Vagina (tissue), 2 donors: Measurements from ENCODE around the gene TCHP. TPM values are rescaled to one million over a fixed set of nuclear protein-coding genes. Genes with fewer than 3 reads are reported as not detected.

ENCODE experiments used
- DNase-seq, 2 donors: peaks; one replicate each; pipeline ENCODE4 v3.0.0-alpha.2; 2017; ENCODE audit errors: extremely low spot score in 2 of 2
- H3K27ac ChIP-seq: fragments of 200-600 bp; sonication (generic); one replicate; pipeline ENCODE4 v1.5.1; 2019
- H3K27me3 ChIP-seq: fragments of 200-600 bp; sonication (generic); one replicate; pipeline ENCODE4 v1.5.1; 2019
- H3K36me3 ChIP-seq, 2 donors: fragments of 200-600 bp; sonication (generic); one replicate each; pipeline ENCODE4 v1.5.1; 2017 to 2019
- H3K4me1 ChIP-seq: fragments of 200-600 bp; sonication (generic); one replicate; pipeline ENCODE4 v1.5.1; 2019
- H3K4me3 ChIP-seq, 2 donors: fragments of 200-600 bp; sonication (generic); 1 replicate in 1 of 2; 2 replicates in 1 of 2; pipeline ENCODE4 v1.5.1; 2016 to 2019
- H3K9me3 ChIP-seq: fragments of 200-600 bp; sonication (generic); one replicate; pipeline ENCODE4 v1.5.1; 2019
- POLR2A ChIP-seq, 2 donors: fragments of 450-650 bp; IDR thresholded peaks; one replicate each; pipeline ENCODE4 v1.6.1; 2017; ENCODE audit warnings: antibody characterized with exemption in 2 of 2, mild to moderate bottlenecking in 2 of 2, moderate library complexity in 2 of 2
- POLR2AphosphoS5 ChIP-seq, 2 donors: sonication (generic); formaldehyde crosslinking; IDR thresholded peaks; one replicate each; pipeline ENCODE4 v1.9.0; 2017; ENCODE audit warnings: antibody characterized with exemption in 2 of 2, mild to moderate bottlenecking in 2 of 2, low read depth in 1 of 2; ENCODE audit not compliant: insufficient read depth in 1 of 2
- intact Hi-C: fragments of 100-400 bp; cut with DNase I; formaldehyde crosslinking; loops from one replicate; pipeline ENCODE4 v1.15.1; 2023
- total RNA-seq: library from RNA; depleted of rRNA; stranded (reverse); fragments of >200 nt; gene quantifications from one replicate; pipeline ENCODE4 v1.2.3, GENCODE V29; 2016
- TF ChIP-seq, protein P1 (sequence below), 3 experiments: fragments of 450-650 bp in 2 of 3; fragments of 200-600 bp in 1 of 3; sonication (generic) in 1 of 3; IDR thresholded peaks; one replicate each; pipeline ENCODE4 v1.5.1; 2017 to 2019; ENCODE audit warnings: antibody characterized with exemption in 3 of 3, mild to moderate bottlenecking in 2 of 3, moderate library complexity in 2 of 3

Gene TCHP
- total RNA-seq, 1 donor from 2014 or later: 21.1 TPM

DNA sequence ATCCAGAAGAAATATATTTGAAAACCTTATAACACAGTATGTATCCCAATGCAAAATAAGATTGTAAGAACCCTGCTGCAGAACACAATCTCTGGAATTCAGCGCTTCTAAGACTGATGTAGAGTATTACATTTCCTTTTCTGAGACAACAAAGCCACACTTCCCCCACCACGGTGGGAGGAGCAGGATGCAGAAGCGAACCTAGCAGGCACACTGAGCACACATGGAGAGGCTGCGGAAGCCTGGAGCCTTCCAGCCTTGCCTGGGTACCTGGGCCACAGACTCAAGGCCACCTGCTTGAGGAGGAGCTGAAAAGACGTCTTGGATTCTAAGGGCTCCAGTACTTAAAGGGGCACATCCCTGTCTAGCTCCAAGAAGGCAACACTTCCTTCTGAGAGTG is 46.4 kb downstream of the TCHP start:
- intact Hi-C loops: no loop called here
- peaks cover 12% of the 10 kb centered on the region for H3K4me1 ChIP-seq
- H3K27ac ChIP-seq: no peak overlapping the region
- H3K27me3 ChIP-seq: no peaks in the 10 kb centered on the region
- H3K4me3 ChIP-seq: no peak overlapping the region
- no peak for DNase-seq
- peaks cover 0 to 14% of the 10 kb centered on the region in 2 donors for H3K36me3 ChIP-seq
- H3K9me3 ChIP-seq: no peaks in the 10 kb centered on the region
- TF ChIP-seq, protein P1, sequence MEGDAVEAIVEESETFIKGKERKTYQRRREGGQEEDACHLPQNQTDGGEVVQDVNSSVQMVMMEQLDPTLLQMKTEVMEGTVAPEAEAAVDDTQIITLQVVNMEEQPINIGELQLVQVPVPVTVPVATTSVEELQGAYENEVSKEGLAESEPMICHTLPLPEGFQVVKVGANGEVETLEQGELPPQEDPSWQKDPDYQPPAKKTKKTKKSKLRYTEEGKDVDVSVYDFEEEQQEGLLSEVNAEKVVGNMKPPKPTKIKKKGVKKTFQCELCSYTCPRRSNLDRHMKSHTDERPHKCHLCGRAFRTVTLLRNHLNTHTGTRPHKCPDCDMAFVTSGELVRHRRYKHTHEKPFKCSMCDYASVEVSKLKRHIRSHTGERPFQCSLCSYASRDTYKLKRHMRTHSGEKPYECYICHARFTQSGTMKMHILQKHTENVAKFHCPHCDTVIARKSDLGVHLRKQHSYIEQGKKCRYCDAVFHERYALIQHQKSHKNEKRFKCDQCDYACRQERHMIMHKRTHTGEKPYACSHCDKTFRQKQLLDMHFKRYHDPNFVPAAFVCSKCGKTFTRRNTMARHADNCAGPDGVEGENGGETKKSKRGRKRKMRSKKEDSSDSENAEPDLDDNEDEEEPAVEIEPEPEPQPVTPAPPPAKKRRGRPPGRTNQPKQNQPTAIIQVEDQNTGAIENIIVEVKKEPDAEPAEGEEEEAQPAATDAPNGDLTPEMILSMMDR (IDR thresholded peaks at IDR 0.05): no peak
- TF ChIP-seq POLR2A (IDR thresholded peaks at IDR 0.05): no peak
- TF ChIP-seq POLR2AphosphoS5 (IDR thresholded peaks at IDR 0.05; ENCODE audit: insufficient read depth in 1 of 2, low read depth in 1 of 2): no peak

DNA sequence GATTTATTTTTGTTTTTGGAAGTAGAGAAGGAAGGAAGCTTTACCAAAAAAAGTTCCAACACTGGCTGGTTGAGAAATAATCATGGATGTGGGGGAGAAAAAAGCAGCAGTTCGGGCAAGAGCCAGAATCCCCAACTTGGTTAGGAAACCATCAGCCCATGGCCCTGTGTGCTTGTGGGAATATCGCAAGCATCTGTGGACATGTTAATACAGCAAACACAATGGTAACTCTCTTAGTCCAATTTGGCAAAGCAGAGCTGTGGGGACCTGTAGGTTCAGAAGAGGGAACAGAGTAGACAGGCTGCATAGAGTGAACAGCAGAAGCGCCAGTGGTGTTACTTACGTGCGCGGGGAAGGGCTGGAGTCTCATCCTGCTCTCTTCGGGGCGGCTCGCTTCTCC is 46.8 kb downstream of the TCHP start:
- no peak overlapping the region for H3K27ac ChIP-seq
- no peak overlapping the region for H3K4me3 ChIP-seq
- TF ChIP-seq POLR2A (IDR thresholded peaks at IDR 0.05) (no peak), POLR2AphosphoS5 (IDR thresholded peaks at IDR 0.05; ENCODE audit: insufficient read depth in 1 of 2, low read depth in 1 of 2) (no peak)
- TF ChIP-seq, protein P1 (IDR thresholded peaks at IDR 0.05): no peak
- intact Hi-C loops: no loop called here
- H3K9me3 ChIP-seq: no peaks in the 10 kb centered on the region
- H3K36me3 ChIP-seq: peaks cover 0 to 18% of the 10 kb centered on the region in 2 donors
- DNase-seq: no peak
- peaks cover 12% of the 10 kb centered on the region for H3K4me1 ChIP-seq
- no peaks in the 10 kb centered on the region for H3K27me3 ChIP-seq

DNA sequence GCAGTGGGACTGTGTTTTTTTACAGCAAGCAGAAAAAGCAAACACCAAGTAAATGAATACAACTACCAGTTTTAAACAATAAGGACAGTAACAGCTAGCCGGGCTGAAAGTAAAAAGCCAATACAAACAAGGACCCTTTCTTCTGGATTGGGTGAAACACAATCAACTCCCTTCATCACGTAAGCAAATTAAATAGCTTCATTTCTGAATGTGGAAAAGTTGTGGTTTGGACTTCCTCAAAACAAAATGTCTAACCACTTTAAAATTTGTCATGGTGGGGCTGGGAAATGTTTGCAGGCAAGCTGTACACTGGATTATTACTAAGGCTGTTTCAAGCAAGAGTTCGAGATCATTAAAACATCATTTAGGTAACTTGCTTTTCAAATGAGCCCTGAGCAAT is 47.4 kb downstream of the TCHP start:
- Histone ChIP-seq H3K9me3 (no peaks in the 10 kb centered on the region), H3K27me3 (no peaks in the 10 kb centered on the region), H3K36me3 (peaks cover 0 to 24% of the 10 kb centered on the region in 2 donors), H3K4me3 (no peak overlapping the region), H3K27ac (no peak overlapping the region), H3K4me1 (peaks cover 12% of the 10 kb centered on the region)
- no peak for DNase-seq
- intact Hi-C loops: no loop called here
- TF ChIP-seq, protein P1 (IDR thresholded peaks at IDR 0.05): no peak
- TF ChIP-seq POLR2AphosphoS5 (IDR thresholded peaks at IDR 0.05; ENCODE audit: insufficient read depth in 1 of 2, low read depth in 1 of 2) (no peak), POLR2A (IDR thresholded peaks at IDR 0.05) (no peak)

DNA sequence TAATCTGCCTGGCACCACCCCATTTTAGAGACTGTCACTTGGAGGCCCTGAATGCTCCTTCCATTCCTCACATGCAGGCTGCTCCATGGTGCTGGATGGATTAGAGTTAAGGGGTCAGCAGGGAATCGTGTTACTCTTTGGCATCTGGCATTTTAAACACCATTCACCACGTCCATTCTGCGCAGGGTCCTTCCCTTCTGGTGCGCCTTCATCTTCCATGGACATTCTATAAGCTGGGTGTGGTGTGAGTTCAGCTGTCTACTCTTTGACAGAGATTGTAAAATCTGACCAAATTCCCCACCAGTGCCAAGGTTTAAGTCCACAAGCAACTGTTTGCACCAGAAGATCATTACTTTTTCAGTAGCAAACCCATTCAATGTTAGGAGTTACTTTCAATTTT is 48.3 kb downstream of the TCHP start:
- peaks cover 0 to 29% of the 10 kb centered on the region in 2 donors for H3K36me3 ChIP-seq
- peaks cover 12% of the 10 kb centered on the region for H3K4me1 ChIP-seq
- H3K9me3 ChIP-seq: no peaks in the 10 kb centered on the region
- H3K4me3 ChIP-seq: no peak overlapping the region
- intact Hi-C loops: no loop called here
- no peak for DNase-seq
- no peak overlapping the region for H3K27ac ChIP-seq
- no peak for TF ChIP-seq POLR2AphosphoS5 (IDR thresholded peaks at IDR 0.05; ENCODE audit: insufficient read depth in 1 of 2, low read depth in 1 of 2)
- H3K27me3 ChIP-seq: no peaks in the 10 kb centered on the region

DNA sequence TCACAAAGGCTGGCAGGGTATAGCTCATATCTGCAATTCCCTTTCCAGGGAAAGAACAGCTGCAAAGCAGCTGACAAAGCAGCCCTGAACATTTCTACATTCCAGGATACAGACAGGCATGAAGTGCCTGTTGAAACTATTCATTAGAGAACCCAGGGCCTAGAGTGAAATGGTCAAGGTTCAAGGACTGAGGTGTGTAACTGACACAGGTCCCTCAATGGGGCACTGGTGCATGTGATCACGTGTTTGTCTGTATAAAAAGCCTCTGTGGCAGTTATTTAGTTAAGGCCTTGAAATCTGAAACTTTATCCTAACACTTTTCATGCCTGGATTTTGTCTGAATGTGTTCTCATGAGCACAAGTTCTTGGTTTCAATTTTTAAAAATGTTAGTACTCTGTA is 49.0 kb downstream of the TCHP start:
- Histone ChIP-seq H3K27ac (no peak overlapping the region), H3K36me3 (peaks cover 0 to 36% of the 10 kb centered on the region in 2 donors)
- intact Hi-C loops: no loop called here

More for the DNA sequence above, 49.0 kb downstream of the TCHP start:
- Histone ChIP-seq H3K9me3 (no peaks in the 10 kb centered on the region), H3K4me1 (peaks cover 12% of the 10 kb centered on the region), H3K4me3 (no peak overlapping the region), H3K27me3 (no peaks in the 10 kb centered on the region)
- DNase-seq: no peak
- TF ChIP-seq, protein P1 (IDR thresholded peaks at IDR 0.05): no peak
- TF ChIP-seq POLR2A (IDR thresholded peaks at IDR 0.05) (no peak), POLR2AphosphoS5 (IDR thresholded peaks at IDR 0.05; ENCODE audit: insufficient read depth in 1 of 2, low read depth in 1 of 2) (no peak)
